Gastrocnemius medialis (tissue), 4 donors: ENCODE measurements around the gene NREP.

Experiments
- POLR2A ChIP-seq, 2 donors: fragments of 450-650 bp; IDR thresholded peaks; one replicate each; pipeline ENCODE4 v1.6.1; 2017; ENCODE audit warnings: antibody characterized with exemption in 2 of 2, mild to moderate bottlenecking in 2 of 2, moderate library complexity in 2 of 2
- TF ChIP-seq, protein P1 (sequence below), 5 experiments: fragments of 450-650 bp in 3 of 5; fragments of 200-600 bp in 2 of 5; sonication (generic) in 2 of 5; IDR thresholded peaks in 4 of 5; conservative IDR thresholded peaks in 1 of 5; 1 replicate in 4 of 5; 2 replicates in 1 of 5; pipeline ENCODE4 v1.5.1; 2016 to 2019; ENCODE audit warnings: antibody characterized with exemption in 5 of 5, mild to moderate bottlenecking in 3 of 5, moderate library complexity in 3 of 5

DNA sequence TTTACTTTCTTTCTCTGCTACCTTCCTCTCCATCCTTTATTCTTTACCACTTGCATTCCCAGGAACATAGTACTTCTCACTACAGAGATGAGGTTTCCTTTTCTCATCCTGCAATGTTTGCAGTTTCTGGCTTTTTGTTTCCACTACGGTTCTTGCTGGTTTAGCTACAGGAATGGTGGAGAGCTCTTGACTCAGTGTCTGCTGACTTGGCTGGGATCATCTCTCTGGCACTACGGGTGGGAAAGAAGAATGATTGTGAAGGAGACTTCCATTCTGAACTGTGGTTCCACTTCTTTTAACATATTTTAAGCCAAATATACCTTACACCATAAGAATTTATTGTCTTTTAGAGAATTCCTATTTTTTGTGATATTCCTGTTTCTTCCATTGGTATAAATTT, 65.1 kb downstream of the NREP start:
- TF ChIP-seq, protein P1, sequence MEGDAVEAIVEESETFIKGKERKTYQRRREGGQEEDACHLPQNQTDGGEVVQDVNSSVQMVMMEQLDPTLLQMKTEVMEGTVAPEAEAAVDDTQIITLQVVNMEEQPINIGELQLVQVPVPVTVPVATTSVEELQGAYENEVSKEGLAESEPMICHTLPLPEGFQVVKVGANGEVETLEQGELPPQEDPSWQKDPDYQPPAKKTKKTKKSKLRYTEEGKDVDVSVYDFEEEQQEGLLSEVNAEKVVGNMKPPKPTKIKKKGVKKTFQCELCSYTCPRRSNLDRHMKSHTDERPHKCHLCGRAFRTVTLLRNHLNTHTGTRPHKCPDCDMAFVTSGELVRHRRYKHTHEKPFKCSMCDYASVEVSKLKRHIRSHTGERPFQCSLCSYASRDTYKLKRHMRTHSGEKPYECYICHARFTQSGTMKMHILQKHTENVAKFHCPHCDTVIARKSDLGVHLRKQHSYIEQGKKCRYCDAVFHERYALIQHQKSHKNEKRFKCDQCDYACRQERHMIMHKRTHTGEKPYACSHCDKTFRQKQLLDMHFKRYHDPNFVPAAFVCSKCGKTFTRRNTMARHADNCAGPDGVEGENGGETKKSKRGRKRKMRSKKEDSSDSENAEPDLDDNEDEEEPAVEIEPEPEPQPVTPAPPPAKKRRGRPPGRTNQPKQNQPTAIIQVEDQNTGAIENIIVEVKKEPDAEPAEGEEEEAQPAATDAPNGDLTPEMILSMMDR (IDR thresholded peaks at IDR 0.05 in 4 of 5, conservative IDR thresholded peaks at IDR 0.05 in 1 of 5): no peak
- no peak for TF ChIP-seq POLR2A (IDR thresholded peaks at IDR 0.05)
